Measurements from ENCODE around the gene TMEM258. TPM values are rescaled to one million over a fixed set of nuclear protein-coding genes. Genes with fewer than 3 reads are reported as not detected.

Gene TMEM258
- total RNA-seq, 1 donor from 2014 or later, result 47.9 TPM

GRCh38 chr11:61838921-61839320 lies 46.5 kb upstream of the TMEM258 start:
- no peak overlapping the region for H3K4me3 ChIP-seq
- H3K4me1 ChIP-seq, result peaks cover 27% of the 10 kb centered on the region
- no peak overlapping the region for H3K27ac ChIP-seq
- H3K36me3 ChIP-seq, result peaks cover 0 to 13% of the 10 kb centered on the region in 2 donors
- TF ChIP-seq CTCF (IDR thresholded peaks at IDR 0.05) (no peak), POLR2AphosphoS5 (IDR thresholded peaks at IDR 0.05; ENCODE audit: insufficient read depth in 1 of 2, low read depth in 1 of 2) (no peak), POLR2A (IDR thresholded peaks at IDR 0.05) (no peak)
- intact Hi-C loops (cut with DNase I), result no loop called here
- no peaks in the 10 kb centered on the region for H3K27me3 ChIP-seq
- H3K9me3 ChIP-seq, result no peaks in the 10 kb centered on the region
- no peak for DNase-seq (ENCODE audit: extremely low spot score in 2 of 2)

GRCh38 chr11:61838501-61838900 lies 46.1 kb upstream of the TMEM258 start:
- Histone ChIP-seq H3K4me3 (no peak overlapping the region), H3K4me1 (peaks cover 31% of the 10 kb centered on the region), H3K27me3 (no peaks in the 10 kb centered on the region), H3K27ac (no peak overlapping the region), H3K9me3 (no peaks in the 10 kb centered on the region), H3K36me3 (peaks cover 0 to 13% of the 10 kb centered on the region in 2 donors)
- no peak for DNase-seq (ENCODE audit: extremely low spot score in 2 of 2)
- TF ChIP-seq POLR2AphosphoS5 (IDR thresholded peaks at IDR 0.05; ENCODE audit: insufficient read depth in 1 of 2, low read depth in 1 of 2) (no peak), POLR2A (IDR thresholded peaks at IDR 0.05) (no peak), CTCF (IDR thresholded peaks at IDR 0.05) (no peak)
- intact Hi-C loops (cut with DNase I), result no loop called here

GRCh38 chr11:61837411-61838005 lies 45.1 kb upstream of the TMEM258 start:
- no peak overlapping the region for H3K4me3 ChIP-seq
- no peaks in the 10 kb centered on the region for H3K27me3 ChIP-seq
- intact Hi-C loops (cut with DNase I), result no loop called here
- peaks cover 31% of the 10 kb centered on the region for H3K4me1 ChIP-seq
- no peak for TF ChIP-seq POLR2A (IDR thresholded peaks at IDR 0.05)
- TF ChIP-seq CTCF (IDR thresholded peaks at IDR 0.05), result no peak
- TF ChIP-seq POLR2AphosphoS5 (IDR thresholded peaks at IDR 0.05; ENCODE audit: insufficient read depth in 1 of 2, low read depth in 1 of 2), result no peak
- H3K36me3 ChIP-seq, result peaks cover 0 to 9% of the 10 kb centered on the region in 2 donors
- DNase-seq (ENCODE audit: extremely low spot score in 2 of 2), result no peak
- no peaks in the 10 kb centered on the region for H3K9me3 ChIP-seq
- H3K27ac ChIP-seq, result no peak overlapping the region

GRCh38 chr11:61836193-61836592 lies 43.8 kb upstream of the TMEM258 start:
- TF ChIP-seq POLR2A (IDR thresholded peaks at IDR 0.05), result no peak
- no peak for TF ChIP-seq POLR2AphosphoS5 (IDR thresholded peaks at IDR 0.05; ENCODE audit: insufficient read depth in 1 of 2, low read depth in 1 of 2)
- TF ChIP-seq CTCF (IDR thresholded peaks at IDR 0.05), result no peak
- DNase-seq (ENCODE audit: extremely low spot score in 2 of 2), result no peak
- peak overlapping the region; percentile 48 for H3K27ac ChIP-seq
- no peaks in the 10 kb centered on the region for H3K27me3 ChIP-seq
- H3K4me1 ChIP-seq, result peaks cover 42% of the 10 kb centered on the region
- intact Hi-C loops (cut with DNase I), result no loop called here
- H3K36me3 ChIP-seq, result peaks cover 0 to 7% of the 10 kb centered on the region in 2 donors
- H3K9me3 ChIP-seq, result no peaks in the 10 kb centered on the region
- H3K4me3 ChIP-seq, result no peak overlapping the region

GRCh38 chr11:61834278-61835048 lies 42.1 kb upstream of the TMEM258 start:
- no peak overlapping the region for H3K4me3 ChIP-seq
- DNase-seq (ENCODE audit: extremely low spot score in 2 of 2), result no peak
- no peak for TF ChIP-seq POLR2A (IDR thresholded peaks at IDR 0.05)
- peak in 1 of 2 donors; percentile 22 for TF ChIP-seq POLR2AphosphoS5 (IDR thresholded peaks at IDR 0.05; ENCODE audit: insufficient read depth in 1 of 2, low read depth in 1 of 2)
- H3K4me1 ChIP-seq, result peaks cover 50% of the 10 kb centered on the region
- no peaks in the 10 kb centered on the region for H3K27me3 ChIP-seq
- intact Hi-C loops (cut with DNase I), result no loop called here
- peak overlapping the region; percentile 76 for H3K27ac ChIP-seq
- H3K36me3 ChIP-seq, result no peaks in the 10 kb centered on the region
- H3K9me3 ChIP-seq, result no peaks in the 10 kb centered on the region
